G401 (cell line): ENCODE data around the gene TCF7L1. TPM values are rescaled to one million over a fixed set of nuclear protein-coding genes. Genes with fewer than 3 reads are reported as not detected.
A peak's percentile ranks its signal among the peaks of the same experiment; 100 is the strongest.
"Not testable (repeated sequence)": the region's sequence is repeated elsewhere in the genome, so short reads cannot be mapped to it uniquely, and the experiment has no call there.

Experiments
- DNase-seq: peaks from one replicate; pipeline ENCODE4 v3.0.0-alpha.2; 2015; ENCODE audit warnings: low spot score
- in situ Hi-C: cut with HindIII; loops from 2 replicates; pipeline ENCODE4 v1.10.0; 2016; ENCODE audit warnings: low sequenced_read_pairs, mixed read lengths
- total RNA-seq: library from RNA; depleted of rRNA; stranded (reverse); fragments of >200 nt; shearing (Covaris generic); gene quantifications from 2 replicates; pipeline ENCODE4 v1.2.3, GENCODE V29; 2014

Gene TCF7L1
- total RNA-seq, 1 experiment from 2014 or later, result 0.44 TPM

- DNase-seq, result peak; percentile 50
- in situ Hi-C loops, result no loop called here
Observed at GRCh38 chr2:85327160-85327821, 194.1 kb downstream of the TCF7L1 start.

DNA sequence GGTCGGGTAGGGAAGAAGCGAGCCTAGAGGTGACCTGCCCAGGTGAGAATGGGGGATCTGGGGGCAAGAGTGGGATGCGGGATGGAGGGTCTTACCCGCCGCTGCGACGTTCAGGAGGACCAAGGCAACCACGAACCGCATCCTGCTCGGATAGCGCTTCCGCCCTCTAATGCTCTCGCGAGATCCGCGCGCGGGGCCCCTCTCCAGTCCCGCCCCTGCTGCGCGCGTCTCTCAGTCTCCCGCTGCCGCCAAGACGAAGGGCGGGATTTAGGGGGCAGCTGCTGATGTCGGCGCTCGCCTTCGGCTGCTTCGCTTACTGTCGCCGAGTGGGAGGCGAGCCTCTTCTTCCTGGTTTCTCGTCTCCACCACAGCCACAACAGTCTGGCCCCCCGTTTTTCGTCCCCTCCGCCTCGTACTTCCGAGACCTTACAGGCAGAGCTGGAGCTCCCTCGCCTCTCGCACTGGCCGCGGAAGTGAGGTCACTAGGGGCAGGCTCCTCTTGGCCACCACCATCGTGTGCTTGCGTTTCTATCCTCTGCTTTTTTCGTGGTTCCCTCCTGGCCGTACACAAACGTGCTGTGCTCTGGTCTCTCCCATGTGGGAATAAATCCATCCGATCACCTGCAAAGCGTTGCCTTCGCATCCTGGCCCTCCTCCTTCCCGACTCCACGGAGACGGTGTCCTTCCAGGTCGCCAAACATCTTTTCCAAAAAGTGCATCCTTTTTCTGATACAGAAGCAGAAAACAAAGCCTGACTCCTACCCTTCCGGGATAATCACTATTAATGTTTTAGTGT is 194.8 kb downstream of the TCF7L1 start, which contains the start of gene TGOLN2:
Gene TGOLN2, minus strand, starts transcription at position 168 of the 796 bp plus-strand sequence. Its CDS starts 27 bp downstream, at position 141.
- in situ Hi-C loops, result no loop called here
- peak; percentile 91 for DNase-seq

DNA sequence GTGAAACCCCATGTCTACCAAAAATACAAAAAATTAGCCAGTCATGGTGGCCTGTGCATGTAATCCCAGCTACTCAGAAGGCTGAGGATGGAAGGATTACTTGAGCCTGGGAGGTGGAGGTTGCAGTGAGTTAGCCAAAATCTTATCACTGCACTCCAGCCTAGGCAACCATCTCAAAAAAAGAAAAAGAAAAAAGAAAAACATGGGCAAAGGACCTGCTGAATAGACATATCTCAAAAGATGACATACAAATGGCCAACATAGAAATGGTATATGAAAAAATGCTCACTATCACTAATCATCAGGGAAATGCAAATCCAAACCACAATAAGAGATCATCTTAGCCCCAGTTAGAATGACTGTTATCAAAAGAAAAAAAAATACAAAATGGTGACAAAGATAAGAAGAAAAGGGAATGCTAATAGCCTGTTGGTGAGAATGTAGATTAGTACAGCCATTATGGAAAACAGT is 196.0 kb downstream of the TCF7L1 start:
- in situ Hi-C loops, result no loop called here
- no peak for DNase-seq

DNA sequence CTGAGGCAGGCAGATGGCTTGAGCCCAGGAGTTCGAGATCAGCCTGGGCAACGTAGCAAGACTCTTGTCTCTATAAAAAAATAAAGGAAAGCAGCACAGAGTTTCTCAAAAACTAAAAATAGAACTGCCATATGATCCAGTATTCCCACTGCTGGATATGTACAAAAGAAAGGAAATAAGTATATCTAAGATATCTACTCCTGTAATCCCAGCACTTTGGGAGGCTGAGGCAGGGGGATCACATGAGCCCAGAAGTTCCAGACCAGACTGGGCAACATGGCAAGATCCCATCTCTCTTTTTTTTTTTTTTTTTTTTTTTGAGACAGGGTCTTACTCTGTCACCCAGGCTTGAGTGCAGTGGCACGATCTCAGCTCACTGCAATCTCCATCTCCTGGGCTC is 196.5 kb downstream of the TCF7L1 start:
- DNase-seq, in situ Hi-C loops: not testable (repeated sequence)

- DNase-seq, result no peak
- in situ Hi-C loops, result no loop called here
Observed at GRCh38 chr2:85330839-85331636, 197.8 kb downstream of the TCF7L1 start.

DNA sequence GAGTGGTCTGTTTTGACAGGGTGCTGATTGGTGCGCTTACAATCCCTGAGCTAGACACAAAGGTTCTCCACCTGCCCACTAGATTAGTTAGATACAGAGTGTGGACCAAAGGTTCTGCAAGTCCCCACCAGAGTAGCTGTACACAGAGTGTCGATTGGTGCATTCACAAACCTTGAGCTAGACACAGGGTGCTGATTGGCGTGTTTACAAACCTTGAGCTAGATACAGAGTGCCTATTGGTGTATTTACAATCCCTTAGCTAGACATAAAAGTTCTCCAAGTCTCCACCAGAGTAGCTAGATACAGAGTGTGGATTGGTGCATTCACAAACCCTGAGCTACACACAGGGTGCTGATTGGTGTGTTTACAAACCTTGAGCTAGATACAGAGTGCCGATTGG is 200.7 kb downstream of the TCF7L1 start:
- in situ Hi-C loops, DNase-seq: not testable (repeated sequence)

DNA sequence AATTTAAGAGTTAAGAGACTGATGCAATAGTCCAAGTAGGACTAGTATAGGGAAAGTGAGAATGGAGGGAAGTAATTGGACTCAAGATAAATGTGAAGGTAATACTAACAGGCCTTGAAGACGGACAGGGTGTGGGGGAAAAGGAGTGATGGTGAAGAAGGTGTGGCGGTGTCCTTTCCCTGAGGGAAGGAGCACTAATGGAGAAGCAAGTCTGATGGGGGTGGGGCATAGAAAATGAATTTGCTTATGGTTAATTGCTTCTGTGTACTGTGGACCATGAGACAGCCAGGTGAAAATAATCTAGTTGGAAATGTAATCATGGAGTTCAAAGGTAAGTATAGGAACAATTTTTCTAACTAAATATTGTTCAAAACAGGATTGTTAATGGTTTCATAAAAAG is 201.7 kb downstream of the TCF7L1 start:
- DNase-seq, result no peak
- in situ Hi-C loops, result no loop called here

GRCh38 chr2:85340034-85340892 is 207.1 kb downstream of the TCF7L1 start:
- in situ Hi-C loops, result no loop called here
- DNase-seq, result peak; percentile 58

DNA sequence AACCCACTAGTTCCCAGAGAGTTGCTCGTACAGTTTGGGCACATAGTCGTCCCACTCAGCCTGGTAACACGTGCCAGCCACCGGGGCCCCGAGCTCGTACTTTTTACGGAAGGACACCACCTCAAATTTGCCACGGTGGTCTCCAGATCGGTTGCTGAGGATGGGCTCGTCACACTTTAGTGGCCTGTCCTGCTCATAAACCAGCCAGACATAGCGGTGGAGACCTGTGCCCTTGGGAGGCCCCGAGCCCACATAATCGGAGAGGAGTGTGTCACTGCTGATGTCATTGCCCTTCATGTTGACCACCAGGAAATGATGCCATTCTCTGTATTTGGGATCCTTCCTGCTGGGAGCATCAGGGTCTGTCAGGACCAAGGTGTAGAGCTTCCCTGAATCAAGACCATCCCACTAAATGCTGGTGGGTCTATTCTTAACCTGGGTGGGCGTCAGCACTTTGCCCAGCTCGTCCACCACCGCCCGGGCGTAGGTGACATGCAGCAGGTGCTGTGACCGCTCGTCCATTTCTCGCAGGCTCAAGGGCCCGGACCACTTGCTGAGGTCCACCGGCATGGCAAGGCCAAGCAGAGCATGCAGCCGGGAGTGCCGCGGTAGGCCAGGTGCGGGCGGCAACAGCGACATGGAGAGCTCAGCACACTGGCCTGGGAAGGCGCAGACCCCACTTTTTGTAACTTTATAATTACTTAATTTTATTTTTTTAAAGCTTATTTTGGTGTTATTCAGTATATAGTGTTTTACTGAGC is 208.3 kb downstream of the TCF7L1 start:
- DNase-seq, result no peak
- in situ Hi-C loops, result no loop called here

- in situ Hi-C loops, result no loop called here
- DNase-seq, result no peak
Observed at GRCh38 chr2:85342156-85342555, 209.0 kb downstream of the TCF7L1 start.

DNA sequence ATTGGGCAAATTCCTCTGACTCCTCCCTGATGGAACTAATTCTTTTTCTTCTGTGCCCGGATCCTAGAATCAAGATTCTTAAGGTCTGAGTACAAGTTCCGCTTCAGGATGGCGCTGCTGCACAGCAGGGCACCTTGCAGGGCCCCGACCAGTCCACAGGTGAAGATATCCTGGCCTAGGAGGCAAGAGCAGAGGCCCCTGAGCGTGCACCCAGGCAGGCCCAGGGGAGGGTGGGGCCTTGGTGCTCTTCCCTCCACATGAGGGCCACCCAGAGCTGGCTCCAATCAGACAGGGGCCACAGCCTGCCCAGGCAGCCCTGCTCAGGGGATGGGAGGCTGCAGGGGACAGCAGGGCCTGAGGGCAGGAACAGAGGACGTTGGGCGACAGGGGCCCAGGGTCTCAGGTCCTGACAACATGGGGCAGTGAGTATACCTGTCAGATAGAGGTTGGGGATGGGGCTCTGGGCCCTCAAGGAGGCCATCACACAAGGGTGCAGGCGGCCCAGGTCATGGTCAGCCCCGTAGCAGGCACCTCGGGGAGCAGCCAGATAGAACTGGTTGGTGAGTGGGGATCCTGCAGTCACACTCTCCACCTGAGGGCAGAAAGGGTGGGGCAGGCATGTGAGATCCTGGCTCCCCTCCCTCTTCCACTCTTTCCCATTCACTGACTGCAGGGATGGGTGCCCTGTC is 210.2 kb downstream of the TCF7L1 start:
- DNase-seq, in situ Hi-C loops: not testable (repeated sequence)

GRCh38 chr2:85344356-85344954 is 211.3 kb downstream of the TCF7L1 start:
- in situ Hi-C loops, result no loop called here

DNA sequence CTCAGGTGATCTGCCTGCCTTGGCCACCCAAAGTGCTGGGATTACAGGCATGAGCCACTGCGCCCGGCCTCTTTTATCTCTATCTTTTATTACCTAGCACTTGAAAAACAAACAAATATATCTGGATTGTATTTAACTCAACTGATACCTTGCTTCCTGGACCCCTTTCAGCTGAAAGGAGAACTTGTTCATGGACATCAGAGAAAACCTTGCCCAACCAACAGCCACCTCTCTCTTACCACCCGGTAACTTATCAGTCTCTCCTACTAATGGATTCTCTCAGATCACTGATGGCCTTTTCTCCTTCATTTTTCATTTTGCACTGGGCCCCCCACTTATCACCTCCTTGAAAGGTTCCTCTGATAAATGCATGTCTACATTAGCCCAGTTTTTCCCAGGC is 214.4 kb downstream of the TCF7L1 start:
- in situ Hi-C loops, result no loop called here
- DNase-seq, result no peak

More at GRCh38 chr2:85344356-85344954, 211.3 kb downstream of the TCF7L1 start:
- DNase-seq, result no peak

GRCh38 chr2:85353876-85354285 is 220.7 kb downstream of the TCF7L1 start:
- peak; percentile 19 for DNase-seq
- in situ Hi-C loops, result no loop called here

DNA sequence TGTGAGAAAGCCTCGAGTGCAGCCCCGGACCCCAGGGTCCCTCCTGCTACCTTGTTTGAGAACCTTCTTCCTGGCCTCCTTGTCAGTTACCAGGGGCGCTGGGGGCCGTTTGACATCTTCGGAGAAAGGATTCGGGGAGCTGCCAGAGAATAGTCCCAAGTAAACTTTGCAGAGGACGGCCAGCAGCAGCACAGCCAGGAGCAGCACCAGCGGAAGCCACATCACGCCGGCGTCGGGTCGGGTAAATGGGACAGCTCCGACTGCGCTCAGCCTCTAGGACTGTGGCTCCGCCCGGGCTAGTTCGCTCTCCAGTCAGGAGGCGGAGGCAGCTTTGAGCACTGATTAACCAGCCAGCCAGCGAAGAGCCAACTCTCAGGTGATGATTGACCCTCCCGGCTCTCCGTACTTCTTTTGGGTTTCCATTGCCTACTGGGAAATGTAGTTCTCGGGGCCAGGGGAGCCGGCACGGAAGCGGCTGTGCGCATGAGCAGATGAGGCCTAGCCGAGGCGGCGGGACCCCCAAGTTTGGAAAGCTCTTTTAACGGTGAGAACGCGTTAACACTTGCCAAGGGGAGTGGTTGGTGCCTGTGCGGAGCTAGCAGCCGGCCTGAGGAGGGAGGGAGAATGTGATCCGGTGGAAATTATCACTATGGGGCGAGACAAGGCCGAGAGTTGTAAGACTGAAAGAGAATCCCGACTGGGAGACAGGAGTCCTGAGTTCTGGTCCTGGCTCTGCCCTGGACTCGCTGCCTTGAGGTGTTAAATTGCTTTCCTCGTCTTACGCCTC is 221.3 kb downstream of the TCF7L1 start, which contains the start of the genes ELMOD3 and RETSAT:
Gene ELMOD3, plus strand, starts transcription at position 484 of the 787 bp plus-strand sequence. CDS start 2,430 bp downstream, outside the sequence.
Gene RETSAT, minus strand, starts transcription at position 243 of the 787 bp plus-strand sequence. Its CDS starts 21 bp downstream, at position 222.
- in situ Hi-C loops, result no loop called here
- peak; percentile 98 for DNase-seq

DNA sequence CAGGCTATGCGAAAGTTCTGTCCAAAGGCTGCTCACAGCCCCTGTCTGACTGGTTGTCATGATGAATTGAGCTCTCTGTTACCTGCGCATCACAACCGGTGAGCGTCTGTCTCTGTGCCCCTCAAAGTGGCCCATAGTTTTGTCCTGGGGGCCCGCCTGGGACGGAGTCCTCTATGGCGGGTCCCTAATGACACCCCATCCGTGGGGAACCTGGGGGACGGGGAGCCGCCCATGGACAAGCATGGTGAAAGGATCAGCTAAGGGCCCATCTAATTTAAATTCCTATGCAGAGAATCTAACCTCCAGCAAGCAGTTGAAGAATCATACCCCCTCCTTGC is 221.8 kb downstream of the TCF7L1 start:
- in situ Hi-C loops, result no loop called here
- no peak for DNase-seq
